GM06990 (cell line): ENCODE measurements around the gene TNFRSF9.
A peak's percentile ranks its signal among the peaks of the same experiment; 100 is the strongest.

ENCODE experiments used
- DNase-seq: peaks from one replicate; pipeline ENCODE4 v3.0.0-alpha.2; 2011; ENCODE audit not compliant: insufficient read length; ENCODE audit errors: extremely low read depth
- H3K27me3 ChIP-seq: replicated peaks from 2 replicates; pipeline ENCODE4 v1.6.0; 2011; ENCODE audit warnings: low read length; ENCODE audit not compliant: control insufficient read depth, insufficient read depth
- H3K36me3 ChIP-seq: 2 replicates; pipeline ENCODE4 v1.5.1; 2011; ENCODE audit warnings: low read length; ENCODE audit not compliant: control insufficient read depth, insufficient read depth
- H3K4me3 ChIP-seq: replicated peaks from 2 replicates; pipeline ENCODE4 v1.5.1; 2011; ENCODE audit warnings: low read depth, mild to moderate bottlenecking, control low read depth, low read length
- TF ChIP-seq, protein P1 (sequence below): IDR thresholded peaks from 2 replicates; pipeline ENCODE4 v1.5.1; 2011; ENCODE audit warnings: low read length, control low read depth, mild to moderate bottlenecking, inconsistent platforms; ENCODE audit not compliant: insufficient read depth, poor library complexity, severe bottlenecking

Gene TNFRSF9

DNA sequence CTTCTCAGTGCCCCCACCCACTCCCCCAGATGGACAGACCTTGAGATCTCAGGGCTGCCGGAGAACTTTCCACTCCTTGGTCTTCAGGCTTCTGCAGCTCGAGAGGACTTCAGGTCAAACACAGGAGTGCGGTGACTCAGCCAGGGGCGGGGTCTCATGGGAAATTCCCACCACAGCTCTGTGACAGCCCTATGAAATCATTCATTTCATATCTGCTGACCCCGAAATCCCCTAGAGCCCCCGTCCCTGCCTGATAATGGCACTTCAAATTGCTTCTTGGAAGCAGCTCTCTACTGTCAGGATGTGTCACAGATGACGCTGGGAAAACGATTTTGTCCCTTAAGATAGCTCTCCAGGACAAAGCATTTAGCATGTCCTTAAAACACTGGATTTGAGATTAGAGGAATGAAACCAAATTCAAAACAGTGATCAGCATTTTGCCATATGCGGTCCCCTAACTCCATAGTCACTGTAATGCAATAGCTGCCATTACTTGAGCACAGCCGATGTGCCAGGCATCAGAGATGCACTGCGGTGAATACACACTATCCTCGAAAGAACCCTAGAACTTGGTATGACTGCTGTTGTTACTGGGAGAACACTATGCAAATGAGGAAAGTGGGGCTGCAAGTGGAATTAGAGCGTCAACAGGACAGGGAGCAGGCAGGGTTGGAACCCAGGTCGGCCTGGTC, at the start of gene TNFRSF9:
TNFRSF9 (minus strand) TSS at position 95 of the 692 bp plus-strand sequence. CDS start 845 bp downstream, outside the sequence.
- DNase-seq, result peak; percentile 46
- peak within 1 kb of the TSS; percentile 2; the same call in 1 of the 2 replicates for H3K4me3 ChIP-seq
- no peaks in the 10 kb centered on the region for H3K36me3 ChIP-seq
- H3K27me3 ChIP-seq, result no peaks in the 10 kb centered on the region; the same call in 1 of the 2 replicates
- TF ChIP-seq, protein P1, sequence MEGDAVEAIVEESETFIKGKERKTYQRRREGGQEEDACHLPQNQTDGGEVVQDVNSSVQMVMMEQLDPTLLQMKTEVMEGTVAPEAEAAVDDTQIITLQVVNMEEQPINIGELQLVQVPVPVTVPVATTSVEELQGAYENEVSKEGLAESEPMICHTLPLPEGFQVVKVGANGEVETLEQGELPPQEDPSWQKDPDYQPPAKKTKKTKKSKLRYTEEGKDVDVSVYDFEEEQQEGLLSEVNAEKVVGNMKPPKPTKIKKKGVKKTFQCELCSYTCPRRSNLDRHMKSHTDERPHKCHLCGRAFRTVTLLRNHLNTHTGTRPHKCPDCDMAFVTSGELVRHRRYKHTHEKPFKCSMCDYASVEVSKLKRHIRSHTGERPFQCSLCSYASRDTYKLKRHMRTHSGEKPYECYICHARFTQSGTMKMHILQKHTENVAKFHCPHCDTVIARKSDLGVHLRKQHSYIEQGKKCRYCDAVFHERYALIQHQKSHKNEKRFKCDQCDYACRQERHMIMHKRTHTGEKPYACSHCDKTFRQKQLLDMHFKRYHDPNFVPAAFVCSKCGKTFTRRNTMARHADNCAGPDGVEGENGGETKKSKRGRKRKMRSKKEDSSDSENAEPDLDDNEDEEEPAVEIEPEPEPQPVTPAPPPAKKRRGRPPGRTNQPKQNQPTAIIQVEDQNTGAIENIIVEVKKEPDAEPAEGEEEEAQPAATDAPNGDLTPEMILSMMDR, result no peak

DNA sequence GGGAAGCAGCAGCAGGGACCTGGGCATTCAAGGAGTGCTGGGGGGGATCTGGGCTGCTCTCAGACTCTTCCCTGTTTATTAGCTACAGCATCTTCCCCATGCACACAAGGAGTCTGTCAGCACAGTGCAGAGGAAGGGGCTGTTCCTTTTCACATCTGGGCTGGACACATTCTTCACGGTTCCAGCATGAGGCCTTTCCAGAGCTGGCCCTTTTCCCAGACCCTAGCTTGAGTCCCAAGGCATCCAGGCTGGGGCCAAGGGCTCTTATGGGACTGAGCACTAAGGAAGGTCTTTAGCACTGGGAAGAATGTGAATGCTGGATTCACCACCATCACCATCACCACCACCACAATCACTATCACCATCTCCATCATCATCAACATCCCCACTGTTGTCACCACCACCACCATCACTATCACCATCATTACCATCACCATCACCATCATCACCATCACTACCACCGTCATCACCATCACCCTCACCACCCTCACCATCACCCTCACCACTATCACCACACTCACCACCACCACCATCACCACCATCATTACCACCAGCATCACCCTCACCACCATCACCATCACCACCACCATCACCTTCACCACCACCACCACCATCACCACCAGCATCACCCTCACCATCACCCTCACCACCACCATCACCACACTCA, 49.3 kb upstream of the TNFRSF9 start:
- Histone ChIP-seq H3K36me3 (peaks cover 10% of the 10 kb centered on the region), H3K27me3 (no peaks in the 10 kb centered on the region), H3K4me3 (no peak overlapping the region)
- DNase-seq, result no peak
- TF ChIP-seq, protein P1, result no peak

DNA sequence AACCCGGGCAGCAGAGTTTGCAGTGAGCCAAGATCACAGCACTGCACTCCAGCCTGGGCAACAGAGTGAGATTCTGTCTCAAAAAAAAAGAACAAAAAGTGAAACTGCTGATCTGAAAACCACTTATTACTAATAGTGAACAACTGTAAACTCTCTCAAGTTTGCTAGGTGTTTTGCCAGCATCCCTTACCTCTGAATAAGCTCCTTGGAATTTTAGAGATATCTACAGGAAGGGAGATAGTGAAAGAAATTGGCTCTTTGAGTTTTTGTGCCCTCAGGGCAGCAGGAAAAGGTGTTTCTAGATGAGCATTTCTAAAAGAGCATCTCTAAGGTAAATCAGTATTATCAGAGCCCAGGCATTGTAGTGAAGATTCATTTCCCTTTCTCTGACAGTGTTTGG, 47.9 kb upstream of the TNFRSF9 start:
- TF ChIP-seq, protein P1, result no peak
- Histone ChIP-seq H3K36me3 (peaks cover 18% of the 10 kb centered on the region), H3K27me3 (no peaks in the 10 kb centered on the region), H3K4me3 (no peak overlapping the region)
- no peak for DNase-seq

DNA sequence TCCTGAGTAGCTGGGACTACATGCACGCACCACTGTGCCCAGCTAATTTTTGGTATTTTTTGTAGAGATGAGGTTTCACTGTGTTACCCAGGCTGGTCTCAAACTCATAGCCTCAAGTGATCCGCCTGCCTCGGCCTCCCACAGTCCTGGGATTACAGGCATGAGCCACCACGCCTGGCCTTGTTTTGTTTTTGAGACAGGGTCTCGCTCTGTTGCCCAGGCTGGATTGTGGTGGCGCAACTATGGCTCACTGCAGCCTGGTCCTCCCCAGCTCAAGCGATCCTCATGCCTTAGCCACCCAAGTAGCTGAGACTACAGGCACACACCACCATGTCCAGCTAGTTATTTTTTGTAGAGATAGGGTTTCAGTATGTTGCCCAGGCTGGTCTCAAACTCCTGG, 46.9 kb upstream of the TNFRSF9 start:
- TF ChIP-seq, protein P1, result no peak
- no peak overlapping the region for H3K4me3 ChIP-seq
- DNase-seq, result no peak
- H3K36me3 ChIP-seq, result peaks cover 25% of the 10 kb centered on the region
- H3K27me3 ChIP-seq, result no peaks in the 10 kb centered on the region

DNA sequence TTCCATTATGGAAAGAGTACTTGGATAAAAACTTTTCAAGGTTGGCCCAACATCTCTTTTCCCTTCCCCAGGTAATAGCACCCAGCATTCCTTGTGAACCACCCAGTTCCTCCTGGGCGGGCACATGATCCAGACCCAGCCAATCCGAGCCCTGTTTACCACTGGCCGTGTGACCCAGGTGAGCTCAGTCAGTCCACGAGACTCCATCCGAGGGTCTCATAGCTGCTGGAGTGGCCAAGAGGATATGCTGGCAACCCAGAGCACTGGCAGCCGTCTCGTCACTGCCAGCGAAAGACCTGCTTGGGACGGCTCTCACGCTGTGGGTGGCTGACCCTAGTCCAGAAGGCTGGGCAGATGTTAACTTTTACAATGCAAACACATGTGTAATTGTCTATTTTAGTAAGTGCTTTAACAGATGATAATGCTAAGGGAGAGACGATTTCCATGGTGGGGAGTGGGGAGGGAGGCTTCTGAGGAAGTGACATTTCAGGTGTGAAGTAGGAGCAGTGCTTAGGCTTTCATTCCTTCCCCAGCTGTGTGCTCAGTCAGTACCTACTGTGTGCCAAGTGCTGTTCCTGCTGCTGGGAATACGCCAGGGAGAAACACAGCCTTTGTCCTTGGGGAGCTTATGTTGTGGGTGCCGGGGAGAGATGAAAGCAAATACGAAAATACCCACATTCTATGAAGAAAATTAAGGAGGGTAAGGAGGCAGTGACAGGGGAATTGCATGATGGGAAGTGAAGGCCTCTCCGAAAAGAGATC, 45.4 kb upstream of the TNFRSF9 start:
- no peak for DNase-seq
- TF ChIP-seq, protein P1, result no peak
- Histone ChIP-seq H3K27me3 (no peaks in the 10 kb centered on the region), H3K4me3 (no peak overlapping the region), H3K36me3 (peaks cover 28% of the 10 kb centered on the region)
